Activated CD4-positive, alpha-beta T cell treated with anti-CD3 and anti-CD28 coated beads, Interleukin-2, Interleukin-6, amounts not matched to agents 100 ng/mL and 50 ng/mL, durations not matched to agents 16 hours and 8 hours (primary cell): ENCODE results near the gene IBA57.
A peak's percentile ranks its signal among the peaks of the same experiment; 100 is the strongest.

Experiments
- DNase-seq: peaks from one replicate; pipeline ENCODE4 v3.0.0-alpha.2; 2020

IBA57 gene

DNA sequence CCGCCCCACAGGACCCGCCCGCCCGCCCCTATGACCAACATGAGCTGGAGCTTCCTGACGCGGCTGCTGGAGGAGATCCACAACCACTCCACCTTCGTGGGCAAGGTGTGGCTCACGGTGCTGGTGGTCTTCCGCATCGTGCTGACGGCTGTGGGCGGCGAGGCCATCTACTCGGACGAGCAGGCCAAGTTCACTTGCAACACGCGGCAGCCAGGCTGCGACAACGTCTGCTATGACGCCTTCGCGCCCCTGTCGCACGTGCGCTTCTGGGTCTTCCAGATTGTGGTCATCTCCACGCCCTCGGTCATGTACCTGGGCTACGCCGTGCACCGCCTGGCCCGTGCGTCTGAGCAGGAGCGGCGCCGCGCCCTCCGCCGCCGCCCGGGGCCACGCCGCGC is 7.9 kb upstream of the IBA57 start:
- no peak for DNase-seq

DNA sequence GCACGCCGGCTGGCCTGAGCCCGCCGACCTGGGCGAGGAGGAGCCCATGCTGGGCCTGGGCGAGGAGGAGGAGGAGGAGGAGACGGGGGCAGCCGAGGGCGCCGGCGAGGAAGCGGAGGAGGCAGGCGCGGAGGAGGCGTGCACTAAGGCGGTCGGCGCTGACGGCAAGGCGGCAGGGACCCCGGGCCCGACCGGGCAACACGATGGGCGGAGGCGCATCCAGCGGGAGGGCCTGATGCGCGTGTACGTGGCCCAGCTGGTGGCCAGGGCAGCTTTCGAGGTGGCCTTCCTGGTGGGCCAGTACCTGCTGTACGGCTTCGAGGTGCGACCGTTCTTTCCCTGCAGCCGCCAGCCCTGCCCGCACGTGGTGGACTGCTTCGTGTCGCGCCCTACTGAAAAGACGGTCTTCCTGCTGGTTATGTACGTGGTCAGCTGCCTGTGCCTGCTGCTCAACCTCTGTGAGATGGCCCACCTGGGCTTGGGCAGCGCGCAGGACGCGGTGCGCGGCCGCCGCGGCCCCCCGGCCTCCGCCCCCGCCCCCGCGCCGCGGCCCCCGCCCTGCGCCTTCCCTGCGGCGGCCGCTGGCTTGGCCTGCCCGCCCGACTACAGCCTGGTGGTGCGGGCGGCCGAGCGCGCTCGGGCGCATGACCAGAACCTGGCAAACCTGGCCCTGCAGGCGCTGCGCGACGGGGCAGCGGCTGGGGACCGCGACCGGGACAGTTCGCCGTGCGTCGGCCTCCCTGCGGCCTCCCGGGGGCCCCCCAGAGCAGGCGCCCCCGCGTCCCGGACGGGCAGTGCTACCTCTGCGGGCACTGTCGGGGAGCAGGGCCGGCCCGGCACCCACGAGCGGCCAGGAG is 7.2 kb upstream of the IBA57 start:
- DNase-seq: no peak

DNA sequence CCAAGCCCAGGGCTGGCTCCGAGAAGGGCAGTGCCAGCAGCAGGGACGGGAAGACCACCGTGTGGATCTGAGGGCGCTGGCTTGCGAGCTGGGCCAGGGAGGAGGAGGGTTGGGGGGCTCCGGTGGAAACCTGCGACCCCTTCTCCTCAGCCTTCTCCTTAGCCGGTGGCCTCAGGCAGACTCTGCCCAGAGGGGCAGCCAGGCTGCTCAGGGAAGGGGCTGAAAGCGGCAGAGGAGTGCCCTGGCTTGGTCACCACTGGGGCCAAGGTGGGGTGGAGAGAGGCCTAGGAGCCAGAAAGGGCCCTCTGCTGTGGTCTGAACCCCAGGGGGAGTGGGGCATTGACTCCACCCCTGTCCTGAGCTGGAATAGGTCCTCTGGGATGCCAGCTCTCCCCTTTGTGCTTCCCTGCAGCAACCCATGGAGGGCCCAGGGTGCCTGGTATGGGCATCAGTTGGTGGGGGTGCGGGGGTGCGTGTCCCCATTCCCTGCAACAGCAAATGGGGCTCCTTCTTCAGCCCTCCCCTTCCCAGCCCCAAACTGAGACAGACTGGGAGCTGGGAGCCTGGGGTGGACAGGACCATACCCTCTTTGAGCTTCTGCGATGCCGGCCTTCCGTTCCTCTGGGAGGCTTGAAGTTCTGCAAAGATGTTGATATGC is 6.5 kb upstream of the IBA57 start:
- DNase-seq: no peak

DNA sequence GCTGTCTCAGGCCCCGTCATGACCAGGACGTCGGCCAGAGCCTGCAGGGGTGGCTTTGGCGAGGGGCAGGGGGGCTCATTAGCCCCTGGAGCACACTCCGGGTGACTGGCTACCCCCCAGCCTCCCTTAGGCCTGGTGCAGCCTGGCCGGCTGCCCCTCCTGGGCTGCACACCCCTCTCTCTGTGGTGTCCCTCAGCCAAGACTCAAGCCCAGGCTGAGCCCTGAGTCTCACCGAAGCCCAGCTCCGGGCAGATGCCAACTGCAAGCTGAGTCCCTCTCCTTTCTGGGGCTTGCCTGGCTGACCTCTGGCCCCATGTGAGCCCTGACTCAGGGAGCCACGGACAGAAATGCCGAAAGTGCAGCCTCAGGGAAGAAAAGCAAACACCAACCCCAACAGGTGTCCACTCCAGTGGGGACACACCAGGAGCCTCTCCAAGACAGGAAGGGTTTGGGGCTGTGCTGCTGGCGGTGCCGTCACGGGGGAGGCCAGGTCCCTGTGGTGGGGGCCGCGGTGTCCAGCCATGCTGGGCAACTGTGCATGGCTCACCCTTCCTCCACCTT is 5.3 kb upstream of the IBA57 start:
- no peak for DNase-seq

DNA sequence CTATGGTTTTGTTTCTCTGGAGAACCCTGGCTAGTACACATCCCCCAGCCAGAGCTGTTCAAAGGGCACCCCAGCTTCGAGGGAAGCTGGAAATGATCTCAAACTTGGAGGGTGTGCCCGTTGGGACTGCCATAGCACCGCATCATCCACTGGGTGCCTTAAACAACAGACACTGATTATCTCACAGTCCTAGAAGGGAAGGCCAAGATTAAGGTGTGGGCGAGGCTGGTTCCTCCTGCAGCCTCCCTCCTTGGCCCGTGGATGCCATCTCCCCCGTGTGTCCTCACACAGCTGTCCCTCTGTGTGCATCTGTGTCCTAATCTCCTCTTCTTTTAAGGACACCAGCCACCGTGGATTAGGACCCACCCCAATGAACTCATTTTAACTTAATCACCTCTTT is 4.2 kb upstream of the IBA57 start:
- no peak for DNase-seq

DNA sequence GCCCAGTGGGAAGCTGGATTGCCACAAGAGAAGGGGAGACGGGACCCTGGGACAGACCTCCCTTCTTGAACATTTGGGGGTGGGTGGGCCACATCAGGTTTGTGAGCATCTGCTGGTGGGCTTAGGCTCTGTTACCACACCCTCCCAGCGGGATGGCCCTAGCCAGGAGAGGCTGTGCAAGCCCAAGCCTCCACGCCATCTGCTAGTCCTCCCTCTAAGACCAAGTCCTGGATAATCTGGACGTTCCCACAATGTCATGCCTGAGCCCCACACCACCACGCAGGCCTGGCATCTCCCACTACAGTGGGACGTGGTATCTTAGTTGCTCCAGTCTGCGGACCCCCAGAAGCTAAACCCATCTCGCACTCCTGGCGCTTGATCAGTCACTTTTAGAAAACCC is 3.7 kb upstream of the IBA57 start:
- no peak for DNase-seq

DNA sequence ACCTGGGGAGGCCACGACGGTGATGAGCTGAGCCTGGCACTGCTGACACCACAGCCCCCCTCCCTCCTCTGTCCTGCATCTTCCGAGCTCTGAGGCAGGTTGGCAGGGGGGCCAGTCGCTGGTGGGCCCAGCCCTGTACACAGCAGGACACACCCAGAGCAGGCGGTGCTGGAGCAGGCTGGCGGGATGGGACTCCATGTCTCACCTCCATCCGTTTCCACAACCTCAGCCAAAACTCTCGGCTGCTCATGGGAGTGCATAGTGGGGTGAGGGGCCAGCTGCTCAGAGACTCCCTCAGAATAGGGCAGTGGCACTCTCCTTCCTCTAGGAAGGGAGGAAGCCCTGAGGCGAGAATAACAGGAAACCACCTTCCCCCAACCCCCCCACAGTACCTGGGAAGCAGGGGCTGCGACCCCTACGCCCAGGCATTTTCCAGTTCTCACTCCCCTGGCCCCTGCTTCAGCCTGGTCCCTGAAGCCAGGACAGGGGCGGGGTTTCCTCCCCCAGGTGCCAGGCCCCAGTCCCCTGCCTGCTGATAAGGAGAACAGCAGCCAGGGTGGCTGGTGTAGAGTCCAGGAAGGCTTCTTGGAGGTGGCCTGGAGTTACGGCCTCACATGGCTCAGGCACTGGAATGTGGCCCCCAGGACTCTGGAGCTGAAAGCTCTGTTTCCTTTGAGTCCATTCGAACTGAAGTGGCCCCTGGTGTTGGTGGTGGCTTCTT is 3.2 kb upstream of the IBA57 start:
- DNase-seq: no peak

DNA sequence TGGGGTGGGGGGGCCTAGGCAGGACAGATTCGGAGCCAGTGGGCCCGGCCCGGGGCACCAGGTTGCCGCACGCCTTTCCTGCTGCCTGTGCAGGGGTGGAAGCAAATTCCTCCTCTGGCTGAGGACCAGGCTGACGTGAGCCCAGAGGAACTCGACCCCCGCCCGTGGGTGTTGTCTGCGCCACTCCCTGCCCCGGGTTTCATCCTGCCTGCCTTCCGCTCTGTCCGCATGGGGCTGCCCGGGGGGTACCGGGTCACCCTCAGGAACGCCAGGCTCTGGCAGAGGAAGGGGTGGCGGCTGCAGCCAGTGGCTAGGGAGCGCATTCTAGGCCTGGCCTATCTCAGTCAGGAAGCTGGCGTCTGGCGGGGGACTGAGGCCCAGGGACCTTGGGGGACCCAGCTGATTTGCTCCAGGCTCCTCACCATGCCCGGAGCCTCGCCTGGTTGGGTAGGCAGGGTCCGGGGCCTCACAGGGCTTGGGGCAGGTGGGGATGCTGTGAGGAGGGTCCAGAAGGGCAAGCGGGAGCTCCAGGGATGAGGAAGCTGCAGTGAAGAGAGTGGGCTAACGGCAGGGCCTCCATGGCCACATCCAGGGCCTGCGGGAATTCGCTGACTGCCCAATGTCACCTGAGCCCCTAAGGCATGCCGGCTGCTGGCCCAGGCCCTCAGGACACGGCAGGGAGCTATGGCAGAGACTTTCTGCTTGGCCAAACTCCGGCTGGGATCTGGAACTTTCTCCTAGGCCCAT is 2.4 kb upstream of the IBA57 start:
- DNase-seq: no peak

DNA sequence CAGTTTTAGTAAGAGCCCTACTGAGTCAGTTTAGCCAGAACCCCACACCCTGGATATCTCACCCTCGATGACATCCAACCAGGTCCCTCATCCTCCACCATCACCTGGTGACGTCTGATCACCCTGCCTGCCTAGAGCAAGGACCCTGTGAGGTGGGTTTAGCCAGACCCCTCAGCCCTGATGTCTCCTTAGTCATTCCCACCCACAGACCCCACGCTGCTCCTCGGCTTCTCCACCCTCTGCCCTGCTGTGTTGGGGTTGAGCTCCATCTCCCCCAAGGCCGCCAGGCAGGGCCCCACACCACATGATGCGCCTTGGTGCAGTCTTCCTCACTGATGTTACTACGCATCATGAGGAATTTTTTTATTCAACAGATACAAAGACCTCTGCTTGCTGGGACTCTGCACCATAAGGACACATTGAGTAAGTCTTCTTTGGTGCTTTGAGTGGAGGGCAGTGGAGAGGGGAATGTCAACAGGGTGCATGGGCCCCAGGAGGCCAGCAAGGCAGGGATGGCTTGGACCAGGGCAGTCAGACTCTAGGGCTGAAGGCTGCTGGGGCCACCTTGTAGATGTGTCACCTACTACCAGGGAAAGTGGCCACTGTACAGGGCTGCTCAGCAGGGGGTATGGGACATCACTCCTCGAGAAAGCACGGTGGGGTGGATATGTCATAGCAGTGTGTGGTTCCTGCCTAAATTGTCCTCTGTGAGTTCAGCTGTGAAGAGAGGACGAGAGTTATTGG is 1.7 kb upstream of the IBA57 start:
- no peak for DNase-seq

DNA sequence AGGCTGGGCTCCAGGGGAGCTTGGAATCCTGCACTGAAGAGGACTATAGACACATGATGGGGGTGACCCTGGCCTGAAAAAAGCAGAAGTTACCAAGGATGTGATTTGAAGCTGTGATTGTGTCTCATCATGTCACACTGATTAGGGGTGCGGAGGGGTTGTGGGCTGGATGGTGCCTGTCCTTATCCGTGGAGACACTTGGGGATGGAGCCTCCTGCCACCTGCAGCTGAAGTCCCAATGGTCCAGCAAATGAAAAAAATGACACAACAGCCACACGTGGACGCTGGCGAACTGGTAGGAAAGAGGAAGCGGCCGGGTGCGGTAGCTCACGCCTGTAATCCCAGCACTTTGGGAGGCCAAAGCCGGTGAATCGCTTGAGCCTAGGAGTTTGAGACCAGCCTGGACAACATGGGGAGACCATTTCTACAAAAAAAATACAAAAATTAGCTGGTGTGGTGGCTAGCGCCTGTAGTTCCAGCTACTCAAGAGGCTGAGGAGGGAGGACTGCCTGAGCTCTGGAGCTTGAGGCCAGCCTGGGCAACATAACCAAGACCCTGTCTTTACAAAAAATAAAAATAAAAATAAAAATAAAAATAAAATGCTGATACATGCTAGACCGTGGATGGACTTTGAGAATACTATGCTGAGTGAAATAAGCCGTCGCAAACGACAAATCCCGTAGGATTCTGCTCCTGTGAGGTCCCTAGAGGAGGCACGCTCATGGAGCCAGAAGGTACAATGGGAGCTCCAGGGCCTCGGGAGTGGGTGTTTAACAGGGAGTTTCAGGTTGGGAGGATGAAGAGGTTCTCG is 838 bp upstream of the IBA57 start:
- DNase-seq: no peak

DNA sequence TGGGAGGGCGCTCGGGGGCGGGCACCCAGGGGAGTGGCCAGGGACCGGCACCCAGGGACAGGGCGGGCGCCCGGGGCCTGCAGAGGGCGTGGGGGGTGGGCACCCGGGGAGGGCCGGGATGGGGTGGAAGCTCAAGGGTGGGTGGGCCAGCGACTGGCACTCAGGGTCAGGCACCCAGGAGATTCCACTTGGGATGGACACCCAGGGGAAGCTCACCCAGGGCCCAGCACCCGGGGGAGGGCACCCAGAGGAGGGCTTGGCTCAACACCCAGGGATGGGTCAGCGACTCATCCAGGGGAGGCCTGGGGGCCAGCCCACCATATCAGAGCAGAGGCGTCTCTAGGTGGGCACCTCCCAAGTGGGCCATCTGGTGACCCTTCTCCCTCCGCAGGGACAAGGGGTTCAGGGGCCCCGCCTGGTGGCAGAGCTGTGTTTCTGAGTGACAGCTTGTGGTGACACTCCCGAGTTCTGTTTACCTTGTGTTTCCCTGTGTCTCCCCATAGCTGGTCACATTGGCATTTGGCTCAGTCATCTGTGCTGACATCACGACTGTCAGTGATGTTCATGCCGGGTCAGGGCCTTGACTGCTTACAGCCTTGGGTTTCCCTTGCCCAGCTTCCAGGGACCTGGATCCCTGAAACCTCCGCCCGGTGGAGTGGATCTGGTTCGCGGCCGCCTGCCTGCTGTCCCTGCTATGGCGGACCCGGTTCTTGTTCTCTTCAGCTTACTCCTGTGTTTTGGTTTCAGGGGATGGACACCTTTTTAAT is 749 bp downstream of the IBA57 start:
- peak; percentile 57 for DNase-seq

DNA sequence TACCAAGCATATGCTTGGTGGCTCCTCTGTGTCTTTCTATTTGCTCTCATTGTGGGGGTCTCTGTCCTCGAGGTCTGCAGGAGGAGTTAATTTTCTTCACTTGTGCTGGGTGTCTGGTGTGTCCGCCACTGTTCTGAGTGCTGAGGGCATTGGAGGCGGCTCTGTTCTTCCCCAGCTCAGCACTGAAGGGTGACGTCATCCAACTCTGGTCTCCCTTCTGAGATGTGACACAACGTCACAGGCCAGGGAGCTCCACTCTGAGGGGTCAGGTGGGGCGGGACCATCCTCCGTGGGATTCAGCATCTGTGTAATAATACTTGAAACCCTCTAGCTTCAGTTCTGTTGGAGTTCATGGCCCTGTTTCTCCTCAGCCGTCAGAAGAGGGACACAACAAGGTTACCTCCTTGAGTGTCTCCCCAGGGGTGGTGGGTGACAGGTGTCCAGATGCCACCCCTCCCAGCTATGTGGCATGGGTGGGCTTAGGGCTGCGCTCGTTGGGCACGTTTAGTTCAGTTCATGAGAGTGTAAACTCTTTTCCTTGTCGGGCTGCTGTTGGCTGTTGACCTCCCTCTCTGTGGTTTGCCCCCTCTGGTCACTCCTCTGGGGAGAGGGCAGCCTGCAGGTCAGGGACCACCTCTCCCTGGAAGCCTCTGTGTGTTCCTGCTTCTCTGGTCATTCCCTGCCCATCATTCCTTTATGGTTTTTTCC is 3.1 kb downstream of the IBA57 start:
- no peak for DNase-seq

DNA sequence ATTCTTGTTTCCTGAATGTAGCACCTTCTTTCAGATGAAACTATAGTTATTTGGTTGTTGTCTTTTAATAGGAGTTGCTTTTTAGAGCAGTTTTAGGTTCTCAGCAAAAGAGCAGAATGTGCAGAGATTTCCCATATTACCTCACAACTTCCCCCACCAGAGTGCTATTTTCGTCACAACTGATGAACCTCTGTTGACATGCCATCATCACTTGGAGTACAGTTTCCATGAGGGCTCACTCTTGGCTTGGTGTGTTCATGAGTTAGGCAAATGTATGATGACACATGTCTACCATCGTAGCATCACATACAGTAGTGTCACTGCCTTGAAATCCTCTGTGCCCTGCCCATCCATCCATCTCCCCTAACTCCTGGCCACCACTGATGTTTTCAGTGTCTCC is 3.7 kb downstream of the IBA57 start:
- no peak for DNase-seq

DNA sequence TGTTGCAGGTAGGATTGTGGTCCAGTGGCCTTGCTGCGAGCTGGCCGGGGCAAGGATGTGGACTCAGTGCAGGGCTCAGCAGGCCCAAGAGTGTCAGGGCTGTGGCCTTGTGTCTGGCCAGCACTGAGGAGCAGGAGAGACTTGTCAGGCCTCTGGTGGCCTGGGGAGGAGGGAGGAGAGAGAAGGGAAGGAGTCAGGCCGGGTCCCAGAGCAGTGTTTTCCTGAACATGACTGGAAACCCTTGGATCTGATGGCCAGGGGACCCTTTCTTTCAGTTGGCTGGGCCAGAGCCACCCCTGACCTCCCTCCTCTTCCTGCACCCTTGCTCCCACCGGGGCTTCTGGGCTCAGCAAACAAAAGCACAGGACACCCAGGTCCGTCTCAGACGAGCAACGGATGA is 5.1 kb downstream of the IBA57 start:
- no peak for DNase-seq

DNA sequence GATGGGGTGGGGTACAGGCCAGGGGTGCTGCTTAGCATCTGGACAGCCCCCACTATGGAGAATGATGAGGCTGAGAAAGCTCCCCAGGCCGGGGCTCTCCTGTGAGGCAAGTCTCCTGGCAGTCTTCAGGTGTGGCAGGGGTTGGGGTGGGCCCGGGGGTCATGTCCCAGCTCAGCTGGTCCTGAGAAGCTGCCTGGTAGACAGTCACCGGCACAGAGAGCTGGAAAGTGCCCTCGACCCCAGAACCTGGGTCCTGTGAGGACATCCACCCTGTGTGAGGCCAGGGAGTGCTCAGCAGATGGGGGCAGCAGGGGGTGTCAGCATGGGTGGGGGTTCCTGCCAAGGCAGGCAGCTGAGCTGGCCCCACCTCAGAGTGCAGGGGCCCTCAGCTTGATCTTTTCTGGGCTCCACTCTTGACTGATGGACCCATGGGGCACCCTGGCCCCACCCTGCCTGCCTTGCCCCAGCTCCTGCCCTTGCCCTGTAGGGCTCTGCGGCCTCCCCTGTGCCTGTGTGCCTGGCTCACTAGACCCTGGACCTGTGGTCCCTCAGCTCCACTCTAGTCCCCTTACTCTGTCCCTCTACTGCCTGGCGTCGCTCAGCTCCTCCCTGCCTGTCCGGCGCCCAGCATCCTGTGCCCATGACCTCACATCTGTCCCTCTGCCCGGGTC is 5.8 kb downstream of the IBA57 start:
- DNase-seq: no peak

DNA sequence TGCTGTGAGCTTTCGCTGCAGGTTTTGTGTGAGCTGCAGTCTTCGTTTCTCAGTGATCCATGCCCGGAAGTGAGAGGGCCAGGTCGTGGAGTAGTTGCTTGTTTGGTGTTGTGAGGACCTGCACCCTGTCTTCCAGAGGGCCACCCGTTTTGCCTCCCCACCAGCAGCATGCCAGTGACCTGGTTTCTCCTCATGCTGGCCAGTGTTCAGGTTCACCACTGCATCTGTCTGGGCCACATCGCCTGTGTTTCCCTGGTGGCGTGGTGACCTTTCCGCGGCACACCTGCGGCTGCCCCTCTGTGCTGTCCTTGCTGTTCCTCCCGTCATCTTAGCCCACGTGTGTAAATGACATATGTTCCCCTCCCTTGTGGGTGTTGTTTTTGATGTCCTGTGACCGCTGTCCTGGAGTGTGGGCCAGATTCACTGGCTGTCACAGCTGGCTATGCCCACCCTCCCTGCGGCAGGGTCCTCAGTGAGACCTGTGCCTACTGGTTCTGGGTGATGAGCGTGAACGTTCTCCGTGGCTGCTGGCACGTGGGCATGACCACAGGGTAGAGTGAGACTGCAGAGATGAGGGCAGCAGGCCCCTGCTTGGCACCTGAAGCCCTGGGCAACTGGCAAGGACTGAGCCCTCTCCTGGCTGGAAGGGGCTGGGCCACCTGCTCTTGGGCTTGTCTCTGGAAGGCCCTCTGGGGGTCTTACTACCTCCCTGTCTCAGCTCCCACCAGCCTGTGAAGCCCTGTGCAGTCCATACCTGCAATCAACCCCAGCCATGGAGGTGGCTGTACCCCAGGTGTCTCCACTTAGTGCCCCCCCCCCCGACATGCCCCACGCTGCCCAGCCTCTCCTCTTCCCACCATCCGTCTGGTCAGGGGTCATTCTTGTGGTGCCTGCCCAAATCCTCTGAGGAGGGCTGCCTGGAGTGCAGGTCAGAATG is 7.3 kb downstream of the IBA57 start:
- no peak for DNase-seq

DNA sequence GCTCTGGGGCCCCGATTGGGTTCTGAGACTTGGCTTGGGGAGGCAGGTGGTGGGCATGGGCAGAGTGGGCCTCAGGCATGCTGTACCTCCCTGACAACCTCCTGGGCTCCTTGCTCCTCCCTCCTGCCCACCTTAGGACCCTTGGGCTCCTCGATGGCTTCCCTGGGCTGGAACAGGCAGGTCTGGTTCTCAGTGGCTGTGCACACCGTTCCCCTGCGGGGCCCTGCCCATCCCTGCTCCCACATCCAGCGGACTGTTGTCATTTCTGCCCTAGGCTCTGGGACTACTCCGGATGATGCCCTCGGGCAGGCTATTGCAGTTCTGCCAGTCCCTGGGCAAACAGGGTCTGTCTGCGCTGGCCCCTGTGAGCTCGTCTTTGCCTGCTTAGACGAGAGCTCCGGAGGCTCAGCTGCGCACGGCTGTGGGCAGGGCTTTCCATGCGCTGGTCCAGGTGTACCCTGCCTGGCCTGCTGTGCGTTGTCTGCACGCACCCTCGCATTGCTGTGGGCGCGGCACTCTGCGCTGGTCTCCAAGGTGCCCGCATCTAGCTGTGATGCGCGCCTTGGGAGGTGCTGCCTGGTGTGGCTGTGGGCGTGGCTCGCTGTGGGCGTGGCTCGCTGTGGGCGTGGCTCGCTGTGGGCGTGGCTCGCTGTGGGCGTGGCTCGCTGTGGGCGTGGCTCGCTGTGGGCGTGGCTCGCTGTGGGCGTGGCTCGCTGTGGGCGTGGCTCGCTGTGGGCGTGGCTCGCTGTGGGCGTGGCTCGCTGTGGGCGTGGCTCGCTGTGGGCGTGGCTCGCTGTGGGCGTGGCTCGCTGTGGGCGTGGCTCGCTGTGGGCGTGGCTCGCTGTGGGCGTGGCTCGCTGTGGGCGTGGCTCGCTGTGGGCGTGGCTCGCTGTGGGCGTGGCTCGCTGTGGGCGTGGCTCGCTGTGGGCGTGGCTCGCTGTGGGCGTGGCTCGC is 8.2 kb downstream of the IBA57 start:
- peak; percentile 28 for DNase-seq
